SU-DHL-6 (cell line): ENCODE results near the gene FSTL4.

Experiments used
- H2AFZ ChIP-seq: fragments of 200-600 bp; sonication (generic); 2 replicates; pipeline ENCODE4 v1.6.1; 2014; ENCODE audit warnings: low read depth, mild to moderate bottlenecking, moderate library complexity, mixed read lengths, antibody characterized with exemption, low read length; ENCODE audit not compliant: severe bottlenecking
- H3F3A ChIP-seq: fragments of 200-600 bp; shearing (Covaris generic); 2 replicates; pipeline ENCODE4 v1.6.0; 2016; ENCODE audit warnings: antibody characterized with exemption, mild to moderate bottlenecking; ENCODE audit not compliant: insufficient read depth
- H3K27ac ChIP-seq: fragments of 200-600 bp; sonication (generic); 2 replicates; pipeline ENCODE4 v1.5.1; 2016; ENCODE audit warnings: low read depth, mild to moderate bottlenecking, low read length, moderate library complexity, mixed read lengths
- H3K27me3 ChIP-seq: fragments of 200-600 bp; sonication (generic), shearing (Covaris generic); 2 replicates; pipeline ENCODE4 v1.6.0; 2014; ENCODE audit warnings: mild to moderate bottlenecking, low read length
- H3K36me3 ChIP-seq: fragments of 200-600 bp; sonication (generic); 2 replicates; pipeline ENCODE4 v1.6.1; 2014; ENCODE audit warnings: mild to moderate bottlenecking, low read length, mixed read lengths
- H3K4me2 ChIP-seq: fragments of 300-600, 200-600 bp; shearing (Covaris generic), sonication (generic); 2 replicates; pipeline ENCODE4 v1.6.0; 2014; ENCODE audit warnings: low read length, low read depth, mild to moderate bottlenecking; ENCODE audit not compliant: poor library complexity, severe bottlenecking
- H3K4me3 ChIP-seq: fragments of 200-600 bp; sonication (generic); 2 replicates; pipeline ENCODE4 v1.5.1; 2014; ENCODE audit warnings: antibody characterized with exemption, low read length, mild to moderate bottlenecking, mixed read lengths; ENCODE audit not compliant: insufficient read depth, poor library complexity, severe bottlenecking
- H3K79me2 ChIP-seq: fragments of 200-600 bp; sonication (generic); 2 replicates; pipeline ENCODE4 v1.6.1; 2014; ENCODE audit warnings: mild to moderate bottlenecking, low read length, moderate library complexity; ENCODE audit not compliant: insufficient read depth
- H3K9ac ChIP-seq: fragments of 200-600 bp; sonication (generic); 2 replicates; pipeline ENCODE4 v1.7.0; 2014; ENCODE audit warnings: mild to moderate bottlenecking, low read length
- H3K9me2 ChIP-seq: fragments of 200-600 bp; sonication (generic); replicated peaks from 2 replicates; pipeline ENCODE4 v1.6.1; 2014; ENCODE audit warnings: low read length; ENCODE audit not compliant: insufficient read depth
- H3K9me3 ChIP-seq: fragments of 200-600 bp; sonication (generic); 2 replicates; pipeline ENCODE4 v1.6.1; 2014; ENCODE audit warnings: low read length, mixed read lengths; ENCODE audit not compliant: insufficient read depth
- H4K20me1 ChIP-seq: fragments of 200-600 bp; sonication (generic); 2 replicates; pipeline ENCODE4 v1.6.1; 2014; ENCODE audit warnings: low read depth, mild to moderate bottlenecking, antibody characterized with exemption, low read length, moderate library complexity, mixed read lengths
- CTCF ChIP-seq: fragments of 200-600 bp; sonication (generic); IDR thresholded peaks from one replicate; pipeline ENCODE4 v1.5.1; 2017; ENCODE audit warnings: antibody characterized with exemption, mild to moderate bottlenecking, low read length, moderate library complexity; ENCODE audit not compliant: insufficient read depth, poor library complexity, severe bottlenecking
- EZH2phosphoT487 ChIP-seq: fragments of 200-600 bp; sonication (generic), shearing (Covaris generic); conservative IDR thresholded peaks from 2 replicates; pipeline ENCODE4 v1.6.1; 2018; ENCODE audit warnings: mild to moderate bottlenecking, antibody characterized with exemption, low read length, moderate library complexity, mixed read lengths

FSTL4 gene

GRCh38 chr5:133408322-133408721 is 204.0 kb downstream of the FSTL4 start:
- Histone ChIP-seq H3K27ac (no peak overlapping the region), H3K36me3 (no peaks in the 10 kb centered on the region), H3K27me3 (no peaks in the 10 kb centered on the region), H3F3A (no peaks in the 10 kb centered on the region), H3K9ac (no peak overlapping the region), H2AFZ (no peak overlapping the region), H3K9me2 (no peaks in the 10 kb centered on the region), H4K20me1 (no peaks in the 10 kb centered on the region), H3K9me3 (no peaks in the 10 kb centered on the region), H3K79me2 (no peaks in the 10 kb centered on the region), H3K4me3 (no peak overlapping the region), H3K4me2 (no peak overlapping the region)
- TF ChIP-seq CTCF, result no peak
- no peak for TF ChIP-seq EZH2phosphoT487

- H3K36me3 ChIP-seq, result no peaks in the 10 kb centered on the region
- no peaks in the 10 kb centered on the region for H4K20me1 ChIP-seq
- no peaks in the 10 kb centered on the region for H3K9me2 ChIP-seq
- H3K4me3 ChIP-seq, result no peak overlapping the region
- no peak overlapping the region for H2AFZ ChIP-seq
- no peak for TF ChIP-seq CTCF
- no peak for TF ChIP-seq EZH2phosphoT487
- H3K27me3 ChIP-seq, result no peaks in the 10 kb centered on the region
- H3K9me3 ChIP-seq, result no peaks in the 10 kb centered on the region
- H3F3A ChIP-seq, result no peaks in the 10 kb centered on the region
- no peak overlapping the region for H3K4me2 ChIP-seq
- H3K79me2 ChIP-seq, result no peaks in the 10 kb centered on the region
- H3K27ac ChIP-seq, result no peak overlapping the region
- no peak overlapping the region for H3K9ac ChIP-seq
Observed at GRCh38 chr5:133406977-133407632, 205.2 kb downstream of the FSTL4 start.

DNA sequence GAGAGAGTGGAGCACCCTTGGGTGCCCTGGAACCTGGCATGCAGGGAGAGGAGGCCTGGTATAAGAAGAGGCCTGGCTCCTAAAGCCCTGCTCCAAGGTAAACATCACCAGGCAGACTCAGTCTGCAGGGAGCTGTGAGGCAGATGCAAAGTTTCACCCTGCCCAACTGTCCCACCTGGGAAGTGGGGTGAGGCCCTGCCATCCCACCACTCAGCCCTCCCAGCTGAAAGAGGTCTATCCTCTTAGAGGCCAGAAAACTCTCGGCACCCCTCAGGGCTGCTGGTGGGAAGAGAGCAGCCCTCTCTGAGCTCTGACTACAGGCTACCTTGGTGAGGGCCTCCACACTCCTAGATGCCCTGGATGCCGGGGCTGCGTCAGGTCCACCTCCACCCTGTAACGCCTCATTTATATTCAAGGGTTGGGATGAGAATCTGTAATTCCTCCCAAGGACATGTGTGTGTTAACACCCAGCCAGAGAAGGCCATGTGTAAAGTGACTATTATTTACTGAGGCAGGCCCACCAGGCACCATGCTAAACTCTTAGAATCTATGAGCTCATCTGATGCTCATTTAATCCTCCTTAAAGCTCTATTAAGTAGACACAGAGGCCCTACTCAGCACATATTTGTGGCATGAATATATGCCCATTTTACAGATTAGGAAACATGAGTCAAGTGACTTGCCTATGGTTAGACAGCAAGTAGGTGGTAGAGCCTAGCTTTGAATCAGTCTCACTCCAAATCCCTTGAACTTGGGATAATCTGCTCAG is 205.9 kb downstream of the FSTL4 start:
- TF ChIP-seq CTCF (no peak), EZH2phosphoT487 (no peak)
- Histone ChIP-seq H3K4me3 (no peak overlapping the region), H3K27ac (no peak overlapping the region), H4K20me1 (no peaks in the 10 kb centered on the region), H3K36me3 (no peaks in the 10 kb centered on the region), H3F3A (no peaks in the 10 kb centered on the region), H3K9me3 (no peaks in the 10 kb centered on the region), H3K9me2 (no peaks in the 10 kb centered on the region), H3K27me3 (no peaks in the 10 kb centered on the region), H3K4me2 (no peak overlapping the region), H3K79me2 (no peaks in the 10 kb centered on the region), H3K9ac (no peak overlapping the region), H2AFZ (no peak overlapping the region)
